GM18909 (cell line): ENCODE results near the gene MIPOL1.
A peak's percentile ranks its signal among the peaks of the same experiment; 100 is the strongest.
"Not testable (repeated sequence)": the region's sequence is repeated elsewhere in the genome, so short reads cannot be mapped to it uniquely, and the experiment has no call there.

Experiments
- ATAC-seq: cut with Tn5 transposase; IDR thresholded peaks from one replicate; pipeline ENCODE4 v1.9.1; 2021; ENCODE audit warnings: mild to moderate bottlenecking; ENCODE audit not compliant: unreplicated experiment, poor library complexity

The MIPOL1 gene

DNA sequence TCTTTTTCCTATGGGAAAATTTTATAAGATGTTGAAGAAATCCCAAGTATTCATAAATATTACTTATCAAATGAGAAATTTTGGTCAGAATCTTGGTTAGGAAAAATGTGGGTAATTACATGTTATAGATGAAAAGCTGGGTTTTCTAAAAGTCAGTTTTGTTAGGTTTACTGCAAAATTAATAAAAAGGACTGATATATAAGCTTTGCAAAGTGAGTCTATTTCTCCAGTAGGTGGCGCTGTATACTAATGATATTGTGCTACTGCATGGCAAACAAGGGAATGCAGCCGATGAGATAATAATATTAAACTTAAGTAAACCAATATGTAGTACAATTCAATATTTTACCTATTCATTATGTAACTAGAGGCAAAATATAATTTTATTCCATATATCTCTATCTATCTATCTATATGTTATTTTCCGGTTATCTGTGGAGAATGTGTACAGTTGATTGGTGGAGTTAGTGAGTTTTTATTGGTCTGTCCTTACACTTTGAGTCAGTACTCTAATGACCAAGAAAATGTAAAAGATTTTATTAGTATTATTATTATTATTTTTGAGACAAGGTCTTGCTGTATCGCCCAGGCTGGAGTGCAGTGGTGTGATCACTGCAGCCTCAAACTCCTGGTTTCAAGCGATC lies 32.9 kb downstream of the MIPOL1 start:
- ATAC-seq, result peak; percentile 84

DNA sequence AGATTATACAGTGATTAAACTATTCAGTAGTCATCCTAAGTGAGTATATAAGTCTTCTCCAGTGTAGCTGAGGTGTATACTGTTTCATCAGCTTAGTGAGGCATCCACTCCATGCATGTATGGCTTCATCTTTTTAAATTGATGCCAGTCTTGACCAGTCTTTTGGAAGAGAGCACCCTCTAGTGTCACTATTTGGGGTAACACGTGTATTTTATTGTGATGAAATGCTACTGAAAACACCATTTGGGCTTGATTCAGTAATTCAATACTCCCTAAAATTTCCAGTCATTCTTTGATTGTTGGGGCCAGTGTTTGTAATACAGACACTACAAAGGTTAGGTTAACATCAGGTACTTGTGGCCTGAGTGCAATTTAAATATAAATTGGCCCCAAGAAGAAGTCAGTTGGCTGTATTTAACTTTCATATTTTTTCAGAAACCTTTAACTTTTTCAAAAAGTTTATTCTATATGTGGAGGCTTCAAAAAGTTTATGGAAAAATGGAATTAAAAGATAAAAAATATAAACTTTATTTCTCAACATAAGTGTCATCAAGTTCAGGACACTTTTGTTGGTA lies 35.3 kb downstream of the MIPOL1 start:
- ATAC-seq, result peak; percentile 73

DNA sequence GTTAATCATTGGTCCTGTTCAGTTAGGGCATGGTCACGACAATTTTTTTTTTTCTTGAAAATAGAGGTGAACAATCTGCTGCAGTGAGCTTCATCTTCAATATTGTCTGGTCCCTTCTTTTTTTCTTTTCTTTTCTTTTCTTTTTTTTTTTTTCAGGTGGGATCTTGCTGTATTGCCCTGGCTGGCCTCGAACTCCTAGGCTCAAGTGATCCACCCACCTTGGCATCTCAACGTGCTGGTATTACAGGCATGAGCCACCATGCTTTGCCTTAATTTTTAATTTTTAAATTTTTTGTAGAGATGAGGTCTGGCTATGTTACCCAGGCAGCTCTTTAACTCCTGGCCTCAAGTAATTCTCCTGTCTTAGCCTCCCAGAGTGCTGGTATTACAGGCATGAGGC lies 36.5 kb downstream of the MIPOL1 start:
- no peak for ATAC-seq

GRCh38 chr14:37236044-37236443 lies 38.3 kb downstream of the MIPOL1 start:
- not testable (repeated sequence) for ATAC-seq

- no peak for ATAC-seq
Measured at GRCh38 chr14:37237094-37237493, 39.4 kb downstream of the MIPOL1 start.

DNA sequence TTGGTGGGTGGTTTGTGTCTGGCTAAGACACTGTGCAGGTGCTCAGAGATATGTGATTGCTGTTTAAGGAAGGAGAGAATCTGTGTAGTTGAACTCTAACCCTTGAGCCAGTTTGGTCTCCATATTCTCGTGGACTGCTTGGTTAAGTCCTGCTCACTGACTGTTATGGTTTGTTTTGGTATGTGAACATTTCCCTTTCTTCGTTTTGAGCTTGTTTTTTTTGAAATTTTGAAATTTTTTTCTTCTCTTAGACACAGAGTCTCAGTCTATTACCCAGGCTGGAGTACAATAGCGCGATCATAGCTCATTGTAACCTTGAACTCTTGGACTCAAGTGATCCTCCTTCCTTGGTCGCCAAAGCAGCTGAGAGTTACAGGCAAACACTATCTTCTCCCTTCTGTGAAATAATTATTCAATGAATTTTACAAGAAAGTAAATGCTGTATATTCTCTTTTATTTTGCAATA lies 40.0 kb downstream of the MIPOL1 start:
- no peak for ATAC-seq

- no peak for ATAC-seq
Measured at GRCh38 chr14:37241198-37241597, 43.5 kb downstream of the MIPOL1 start.

GRCh38 chr14:37246427-37246829 lies 48.7 kb downstream of the MIPOL1 start:
- no peak for ATAC-seq

- no peak for ATAC-seq
Measured at GRCh38 chr14:37247791-37248461, 50.2 kb downstream of the MIPOL1 start.

GRCh38 chr14:37251775-37252174 lies 54.0 kb downstream of the MIPOL1 start:
- no peak for ATAC-seq

DNA sequence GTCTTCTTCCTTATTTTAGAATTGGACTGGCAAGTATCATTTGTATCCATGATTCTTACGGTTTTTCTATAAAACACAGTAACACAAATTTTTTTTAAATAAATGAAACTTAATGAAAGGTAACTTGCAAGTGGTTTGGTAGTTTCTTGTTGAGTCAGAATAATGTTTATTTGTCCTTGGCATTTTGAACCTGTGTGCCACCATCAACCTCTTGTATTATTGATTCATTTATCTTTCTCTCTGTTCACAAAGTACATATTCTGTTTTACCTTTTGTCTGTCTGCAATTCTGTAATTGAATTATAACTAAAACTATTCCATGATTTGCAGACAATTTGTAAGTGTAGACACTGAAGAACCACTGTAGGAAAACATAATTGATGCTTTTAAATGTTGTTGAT lies 54.7 kb downstream of the MIPOL1 start:
- no peak for ATAC-seq

DNA sequence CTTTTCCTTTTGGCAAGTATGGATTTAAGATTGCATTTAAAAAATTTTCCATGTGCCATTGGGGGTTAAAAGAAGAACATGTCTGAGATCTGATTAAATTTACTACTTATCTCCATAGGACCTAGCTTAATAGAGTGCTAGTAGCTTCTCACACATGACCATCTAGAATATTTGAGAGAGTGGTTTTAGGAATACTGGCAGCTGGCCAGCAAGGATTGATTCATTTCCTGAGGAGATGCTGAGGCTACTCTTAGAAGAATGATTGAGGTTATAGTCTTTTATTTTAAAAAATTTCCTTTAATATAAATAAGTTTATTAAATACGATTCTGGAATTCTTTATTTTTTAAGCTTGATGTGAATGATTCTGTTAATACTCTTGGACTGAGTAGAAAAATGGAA lies 56.2 kb downstream of the MIPOL1 start:
- no peak for ATAC-seq

GRCh38 chr14:37254411-37254947 lies 56.7 kb downstream of the MIPOL1 start:
- no peak for ATAC-seq

DNA sequence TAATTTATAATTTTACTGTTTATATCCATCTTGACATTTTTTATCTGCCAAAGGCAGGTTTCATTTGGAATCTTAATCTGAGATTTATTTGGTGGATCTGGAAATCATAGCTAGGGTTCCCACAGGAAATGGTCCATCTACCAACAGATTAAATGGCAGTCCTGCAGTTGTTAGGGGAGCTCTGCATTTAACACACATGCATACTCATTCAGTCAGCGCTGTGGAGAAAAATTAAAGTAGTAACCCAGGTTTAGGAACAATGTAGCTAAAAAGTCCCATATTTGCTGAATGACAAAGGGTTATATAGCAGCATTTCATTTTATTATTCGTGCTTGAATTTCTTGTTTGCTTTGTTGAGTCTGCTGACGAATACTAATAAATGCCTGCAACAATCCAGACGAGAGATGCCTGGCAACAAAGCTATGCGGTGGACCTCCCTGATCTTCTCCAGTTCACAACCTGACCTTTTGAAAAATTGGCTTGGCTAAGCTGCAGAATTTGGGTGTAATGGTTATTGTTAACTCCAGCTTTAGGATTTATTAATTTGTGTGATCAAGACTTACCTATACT lies 59.8 kb downstream of the MIPOL1 start:
- no peak for ATAC-seq

GRCh38 chr14:37262649-37263048 lies 64.9 kb downstream of the MIPOL1 start:
- ATAC-seq, result no peak

DNA sequence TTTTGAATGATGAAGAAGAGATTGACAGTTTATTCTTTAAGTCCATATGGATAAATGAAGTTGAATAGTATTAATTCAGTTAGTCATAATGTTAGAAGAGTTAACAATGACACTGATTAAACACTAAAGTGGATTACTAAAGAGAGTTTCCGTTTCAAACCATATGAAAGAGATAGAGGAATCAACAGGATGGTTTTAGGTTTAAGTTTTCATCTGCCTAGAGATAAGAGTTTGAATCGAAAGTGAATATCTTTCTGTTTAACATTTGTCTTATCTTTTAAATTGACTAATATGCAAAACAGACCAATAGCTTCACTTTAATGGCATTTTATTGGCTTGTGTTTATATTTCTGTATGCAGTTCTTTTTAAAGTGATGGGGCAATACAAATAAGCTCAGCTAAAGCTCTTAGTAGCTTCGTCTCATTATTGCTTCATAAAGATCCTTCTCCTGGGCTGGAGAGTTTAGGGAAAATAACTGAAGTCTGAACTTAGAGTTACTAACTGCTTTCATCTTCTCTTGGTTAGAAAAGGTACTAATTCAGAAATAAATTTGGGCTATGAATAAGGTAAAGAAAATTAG lies 66.0 kb downstream of the MIPOL1 start:
- ATAC-seq, result no peak

DNA sequence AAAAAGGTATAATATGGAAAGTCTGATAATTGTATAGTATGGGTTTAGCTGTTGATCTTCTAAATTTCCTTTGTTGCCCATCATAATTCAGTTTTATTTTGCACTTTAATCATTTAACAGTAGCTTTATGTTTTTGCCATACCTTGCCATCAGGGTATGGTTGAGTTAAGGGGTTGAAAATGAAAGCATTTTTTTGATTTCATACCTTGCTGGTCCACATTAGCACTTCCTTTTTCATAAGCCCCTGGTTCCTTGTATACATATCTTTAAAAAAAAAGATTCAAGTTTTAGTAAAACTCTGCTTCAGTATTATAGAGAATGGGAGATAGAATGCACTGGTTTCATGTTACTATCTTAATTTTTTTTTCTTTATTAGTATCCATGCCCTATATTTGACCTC lies 71.1 kb downstream of the MIPOL1 start:
- no peak for ATAC-seq

DNA sequence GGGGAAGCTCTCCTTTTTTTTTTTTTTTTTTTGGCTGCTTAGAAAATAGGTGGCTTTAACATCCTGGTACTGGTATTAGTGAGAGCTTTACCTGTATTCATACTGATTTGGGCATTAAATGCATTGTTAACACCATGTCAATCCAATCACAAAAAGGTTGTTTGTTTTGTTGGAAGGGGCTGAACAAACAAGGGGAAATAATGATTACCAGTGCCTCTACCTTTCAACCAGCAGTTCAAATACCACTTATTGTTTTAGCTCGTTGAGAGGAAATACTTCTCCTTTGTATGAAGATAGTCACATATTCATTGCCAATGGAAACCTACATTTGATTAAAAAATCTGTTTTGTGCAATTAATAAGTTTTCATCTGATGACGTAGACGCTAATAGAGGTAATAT lies 72.9 kb downstream of the MIPOL1 start:
- no peak for ATAC-seq

DNA sequence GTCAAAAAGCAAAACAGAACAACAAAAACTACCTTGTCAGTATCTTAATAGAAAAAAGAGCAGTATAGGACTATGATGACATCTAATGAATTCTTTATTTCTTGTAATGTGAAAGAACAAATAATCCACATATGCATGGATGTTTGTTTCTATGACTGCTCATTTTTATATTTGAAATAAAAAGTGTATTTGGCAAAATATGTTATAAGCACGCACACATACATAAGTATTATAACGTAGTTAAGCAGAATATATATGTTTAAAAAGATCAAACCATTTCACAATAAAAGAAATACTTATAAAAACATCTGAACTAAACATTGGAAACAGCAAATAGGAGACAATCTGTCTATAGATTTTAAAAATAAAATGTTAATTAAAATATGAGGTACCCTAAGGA lies 74.8 kb downstream of the MIPOL1 start:
- no peak for ATAC-seq

- ATAC-seq, result no peak
Measured at GRCh38 chr14:37274652-37275051, 76.9 kb downstream of the MIPOL1 start.

GRCh38 chr14:37275963-37276362 lies 78.2 kb downstream of the MIPOL1 start:
- no peak for ATAC-seq
